IMR-90 (cell line): ENCODE measurements around the gene CNOT2. TPM values are rescaled to one million over a fixed set of nuclear protein-coding genes. Genes with fewer than 3 reads are reported as not detected.

ENCODE experiments used
- ATAC-seq: fragments of 200-7000 bp; cut with Tn5 transposase; 2 replicates; pipeline ENCODE4 v1.9.1; 2020; ENCODE audit warnings: low read depth, mild to moderate bottlenecking, moderate library complexity
- BruUV-seq: library from RNA; stranded (reverse); fragments of 400-500 nt; replicated peaks from 2 replicates; lab custom pipeline; 2021; lab: Mats Ljungman, UMichigan
- CTCF ChIA-PET: fragments of 300-600 bp; formaldehyde crosslinking; extraction: SDS; loops from one replicate; lab custom pipeline; 2021; ENCODE audit warnings: antibody characterized with exemption; lab: Yijun Ruan, JAX
- POLR2A ChIA-PET: fragments of 300-600 bp; sonication (Branson Sonifier 250); formaldehyde crosslinking; loops from one replicate; lab custom pipeline; 2022; ENCODE audit warnings: antibody characterized with exemption; ENCODE audit not compliant: unreplicated experiment; lab: Charles Lee
- DNase-seq: peaks from one replicate; pipeline ENCODE4 v3.0.0; 2013
- H2AFZ ChIP-seq: replicated peaks from 2 replicates; pipeline ENCODE3; 2013; ENCODE audit warnings: low read length, mild to moderate bottlenecking; ENCODE audit not compliant: poor library complexity
- H2AK5ac ChIP-seq: 2 replicates; pipeline ENCODE4 v1.6.1; 2013; ENCODE audit warnings: low read depth, low read length, inconsistent platforms
- H2AK9ac ChIP-seq: replicated peaks from 2 replicates; pipeline ENCODE3; 2013; ENCODE audit warnings: mild to moderate bottlenecking, low read depth, low read length, moderate library complexity; ENCODE audit not compliant: poor library complexity
- H2BK120ac ChIP-seq: 2 replicates; pipeline ENCODE4 v1.6.1; 2013; ENCODE audit warnings: low read depth, low read length, inconsistent platforms
- H2BK15ac ChIP-seq: 3 replicates; pipeline ENCODE4 v1.6.1; 2013; ENCODE audit warnings: low read depth, low read length, inconsistent platforms
- H2BK20ac ChIP-seq: 2 replicates; pipeline ENCODE4 v1.6.1; 2013; ENCODE audit warnings: low read depth, mild to moderate bottlenecking, inconsistent platforms, low read length, moderate library complexity
- H2BK5ac ChIP-seq: 2 replicates; pipeline ENCODE4 v1.6.1; 2013; ENCODE audit warnings: mild to moderate bottlenecking, low read depth, low read length, inconsistent platforms; ENCODE audit not compliant: poor library complexity, severe bottlenecking
- H3K14ac ChIP-seq: replicated peaks from 2 replicates; pipeline ENCODE4 v1.6.1; 2013; ENCODE audit warnings: low read depth, low read length, inconsistent platforms
- H3K18ac ChIP-seq: 2 replicates; pipeline ENCODE4 v1.6.1; 2013; ENCODE audit warnings: low read depth, low read length, control low read depth
- H3K23ac ChIP-seq: 2 replicates; pipeline ENCODE4 v1.6.1; 2013; ENCODE audit warnings: low read depth, low read length, inconsistent platforms
- H3K27ac ChIP-seq: 2 replicates; pipeline ENCODE4 v1.5.1; 2013; ENCODE audit warnings: mild to moderate bottlenecking, control low read depth, low read length; ENCODE audit not compliant: insufficient read depth
- H3K27me3 ChIP-seq: 2 replicates; pipeline ENCODE4 v1.6.1; 2013; ENCODE audit warnings: low read length; ENCODE audit not compliant: control insufficient read depth, insufficient read depth
- H3K36me3 ChIP-seq: 2 replicates; pipeline ENCODE4 v1.6.1; 2013; ENCODE audit warnings: low read length, mixed read lengths; ENCODE audit not compliant: control insufficient read depth, insufficient read depth
- H3K4ac ChIP-seq: 2 replicates; pipeline ENCODE4 v1.6.1; 2013; ENCODE audit warnings: low read depth, low read length, inconsistent platforms
- H3K4me1 ChIP-seq: 2 replicates; pipeline ENCODE4 v1.6.1; 2013; ENCODE audit warnings: low read length, mixed read lengths; ENCODE audit not compliant: control insufficient read depth, insufficient read depth
- H3K4me2 ChIP-seq: 2 replicates; pipeline ENCODE4 v1.6.1; 2013; ENCODE audit warnings: low read depth, mild to moderate bottlenecking, control low read depth, low read length, moderate library complexity
- H3K4me3 ChIP-seq: 2 replicates; pipeline ENCODE4 v1.5.1; 2013; ENCODE audit warnings: low read depth, mild to moderate bottlenecking, control low read depth, low read length, moderate library complexity; ENCODE audit not compliant: insufficient read depth
- H3K56ac ChIP-seq: 2 replicates; pipeline ENCODE4 v1.6.1; 2013; ENCODE audit warnings: low read length, inconsistent platforms; ENCODE audit not compliant: insufficient read depth; ENCODE audit errors: extremely low read depth
- H3K79me1 ChIP-seq, 2 experiments: 2 replicates each; pipeline ENCODE4 v1.6.1; 2013; ENCODE audit warnings: low read length in 2 of 2, inconsistent platforms in 1 of 2, low read depth in 1 of 2
- H3K9ac ChIP-seq: 2 replicates; pipeline ENCODE4 v1.6.1; 2013; ENCODE audit warnings: low read depth, low read length, control low read depth
- H3K9me1 ChIP-seq: 2 replicates; pipeline ENCODE4 v1.6.1; 2013; ENCODE audit warnings: low read length, inconsistent platforms; ENCODE audit not compliant: insufficient read depth
- H3K9me3 ChIP-seq: 2 replicates; pipeline ENCODE4 v1.6.1; 2013; ENCODE audit warnings: low read length; ENCODE audit not compliant: control insufficient read depth, insufficient read depth
- H4K20me1 ChIP-seq: 2 replicates; pipeline ENCODE4 v1.6.1; 2013; ENCODE audit warnings: low read length, inconsistent platforms; ENCODE audit not compliant: insufficient read depth
- H4K5ac ChIP-seq: 2 replicates; pipeline ENCODE4 v1.6.1; 2013; ENCODE audit warnings: mild to moderate bottlenecking, low read depth, low read length, control low read depth
- H4K8ac ChIP-seq, 2 experiments: 2 replicates each; pipeline ENCODE4 v1.6.1; 2013; ENCODE audit warnings: low read depth in 2 of 2, low read length in 2 of 2, control low read depth in 1 of 2, inconsistent platforms in 1 of 2
- H4K91ac ChIP-seq: 2 replicates; pipeline ENCODE4 v1.6.1; 2013; ENCODE audit warnings: low read depth, low read length, inconsistent platforms; ENCODE audit not compliant: insufficient read depth
- BHLHE40 ChIP-seq: fragments of 150-350 bp; IDR thresholded peaks from 2 replicates; pipeline ENCODE4 v1.6.1; 2016; ENCODE audit warnings: mild to moderate bottlenecking, low read depth, low read length
- CEBPB ChIP-seq: IDR thresholded peaks from 2 replicates; pipeline ENCODE4 v1.6.1; 2012; ENCODE audit warnings: low read depth, low read length, improper control_type of control experiment
- CHD1 ChIP-seq: IDR thresholded peaks from 2 replicates; pipeline ENCODE4 v1.6.1; 2012; ENCODE audit warnings: low read depth, low read length, improper control_type of control experiment
- CTCF ChIP-seq: conservative IDR thresholded peaks from 2 replicates; pipeline ENCODE4 v1.5.1; 2012; ENCODE audit warnings: mild to moderate bottlenecking, low read depth, low read length, improper control_type of control experiment
- ELK1 ChIP-seq: fragments of 150-350 bp; IDR thresholded peaks from 2 replicates; pipeline ENCODE4 v1.6.1; 2016; ENCODE audit warnings: low read depth, mild to moderate bottlenecking, low read length, moderate library complexity, borderline replicate concordance
- FOS ChIP-seq: fragments of 150-350 bp; IDR thresholded peaks from 2 replicates; pipeline ENCODE4 v1.6.1; 2016; ENCODE audit warnings: low read depth, low read length
- MAFK ChIP-seq: IDR thresholded peaks from 2 replicates; pipeline ENCODE4 v1.6.1; 2012; ENCODE audit warnings: low read depth, low read length, improper control_type of control experiment
- MAZ ChIP-seq: IDR thresholded peaks from 2 replicates; pipeline ENCODE4 v1.6.1; 2012; ENCODE audit warnings: low read depth, mild to moderate bottlenecking, low read length, improper control_type of control experiment, moderate library complexity, borderline replicate concordance
- MXI1 ChIP-seq: IDR thresholded peaks from 2 replicates; pipeline ENCODE4 v1.6.1; 2012; ENCODE audit warnings: low read depth, mild to moderate bottlenecking, low read length, moderate library complexity, borderline replicate concordance
- NFE2L2 ChIP-seq: fragments of 150-350 bp; IDR thresholded peaks from 2 replicates; pipeline ENCODE4 v1.6.1; 2016; ENCODE audit warnings: low read depth, mild to moderate bottlenecking, low read length
- POLR2A ChIP-seq: IDR thresholded peaks from 2 replicates; pipeline ENCODE4 v1.6.1; 2012; ENCODE audit warnings: mild to moderate bottlenecking, low read depth, low read length
- RAD21 ChIP-seq: IDR thresholded peaks from 2 replicates; pipeline ENCODE4 v1.6.1; 2012; ENCODE audit warnings: low read length, improper control_type of control experiment
- RCOR1 ChIP-seq: IDR thresholded peaks from 2 replicates; pipeline ENCODE4 v1.6.1; 2012; ENCODE audit warnings: mild to moderate bottlenecking, low read length, improper control_type of control experiment; ENCODE audit not compliant: insufficient replicate concordance
- RFX5 ChIP-seq: IDR thresholded peaks from 2 replicates; pipeline ENCODE4 v1.8.0; 2012; ENCODE audit warnings: low read depth, mild to moderate bottlenecking, low read length, moderate library complexity
- SMC3 ChIP-seq: fragments of 150-350 bp; IDR thresholded peaks from 2 replicates; pipeline ENCODE4 v1.6.1; 2016; ENCODE audit warnings: low read depth, mild to moderate bottlenecking, antibody characterized with exemption, low read length, moderate library complexity
- WGBS, 2 experiments: methylation state at CpG; one replicate each; pipeline versions ENCODE4 v1.1.5 to v1.1.7; 2013; ENCODE audit warnings: missing lambda C conversion rate in 2 of 2; ENCODE audit not compliant: insufficient read length in 1 of 2; ENCODE audit errors: extremely low coverage in 2 of 2; 5-methylcytosine and 5-hydroxymethylcytosine counted together
- dilution Hi-C: fragments of 300-500 bp; cut with HindIII; formaldehyde crosslinking; loops from one replicate; pipeline ENCODE4 v1.14.3; 2018; ENCODE audit warnings: low sequenced_read_pairs; ENCODE audit not compliant: unreplicated experiment
- in situ Hi-C: fragments of 300-500 bp; cut with MboI; formaldehyde crosslinking; loops from 3 replicates; pipeline ENCODE4 v1.14.3; 2019; ENCODE audit warnings: low sequenced_read_pairs, inconsistent platforms, mixed read lengths
- intact Hi-C: fragments of 100-400 bp; cut with micrococcal nuclease; formaldehyde crosslinking; loops from 2 replicates; pipeline ENCODE4 v1.10.0; 2022
- polyA plus RNA-seq, 3 experiments: library from polyadenylated mRNA; depleted of rRNA; stranded (reverse); fragments of >200 nt; gene quantifications; 2 replicates each; pipeline ENCODE4 v1.2.3, GENCODE V29; 2012; ENCODE audit warnings: low replicate concordance in 1 of 3
- total RNA-seq: library from RNA; depleted of rRNA; stranded (reverse); fragments of >200 nt; gene quantifications from 2 replicates; pipeline ENCODE4 v1.2.3, GENCODE V29; 2012
- TF ChIP-seq, protein P1 (sequence below): fragments of 150-350 bp; IDR thresholded peaks from 2 replicates; pipeline ENCODE4 v1.6.1; 2017; ENCODE audit warnings: mild to moderate bottlenecking, antibody characterized with exemption, low read length, low read depth

The CNOT2 gene
- total and polyA plus RNA-seq, 2 of the 4 experiments (the other 2 are of a cell fraction), result 63.4 to 159 TPM

GRCh38 chr12:70383886-70384285 lies 140.7 kb downstream of the CNOT2 start:
- H2BK15ac ChIP-seq, result no peak overlapping the region
- H3K27me3 ChIP-seq, result no peaks in the 10 kb centered on the region
- H3K4ac ChIP-seq, result no peak overlapping the region
- no peak overlapping the region for H3K18ac ChIP-seq
- WGBS, 2 experiments, result no CpG with 5 or more reads among the region's 3 CpGs
- no peak overlapping the region for H2AK5ac ChIP-seq
- H3K56ac ChIP-seq, result no peak overlapping the region
- no peak overlapping the region for H2AK9ac ChIP-seq
- no peak overlapping the region for H4K91ac ChIP-seq
- H3K27ac ChIP-seq, result no peak overlapping the region
- in situ Hi-C loops, result no loop called here
- H3K14ac ChIP-seq, result no peak overlapping the region
- no peak overlapping the region for H4K8ac ChIP-seq
- H3K4me2 ChIP-seq, result no peak overlapping the region
- H3K9me1 ChIP-seq, result no peaks in the 10 kb centered on the region
- H2BK5ac ChIP-seq, result no peak overlapping the region
- no peak overlapping the region for H4K5ac ChIP-seq
- intact Hi-C loops, result no loop called here
- no peaks in the 10 kb centered on the region for H3K9me3 ChIP-seq
- no peak overlapping the region for H3K9ac ChIP-seq
- dilution Hi-C loops, result no loop called here
- no peaks in the 10 kb centered on the region for H3K79me1 ChIP-seq
- no peak overlapping the region for H2BK120ac ChIP-seq
- no peak overlapping the region for H3K23ac ChIP-seq
- no peak overlapping the region for H2AFZ ChIP-seq
- H3K4me1 ChIP-seq, result no peaks in the 10 kb centered on the region
- H2BK20ac ChIP-seq, result no peak overlapping the region
- BruUV-seq, result no TSS peak
- no peak for ATAC-seq
- CTCF ChIA-PET, result no interaction called here
- DNase-seq, result no peak
- no peaks in the 10 kb centered on the region for H4K20me1 ChIP-seq
- no peaks in the 10 kb centered on the region for H3K36me3 ChIP-seq
- POLR2A ChIA-PET, result no interaction called here
- no peak overlapping the region for H3K4me3 ChIP-seq
- TF ChIP-seq CEBPB, result no peak
- TF ChIP-seq CHD1, result no peak
- TF ChIP-seq SMC3, result no peak
- TF ChIP-seq FOS, result no peak
- TF ChIP-seq, protein P1, sequence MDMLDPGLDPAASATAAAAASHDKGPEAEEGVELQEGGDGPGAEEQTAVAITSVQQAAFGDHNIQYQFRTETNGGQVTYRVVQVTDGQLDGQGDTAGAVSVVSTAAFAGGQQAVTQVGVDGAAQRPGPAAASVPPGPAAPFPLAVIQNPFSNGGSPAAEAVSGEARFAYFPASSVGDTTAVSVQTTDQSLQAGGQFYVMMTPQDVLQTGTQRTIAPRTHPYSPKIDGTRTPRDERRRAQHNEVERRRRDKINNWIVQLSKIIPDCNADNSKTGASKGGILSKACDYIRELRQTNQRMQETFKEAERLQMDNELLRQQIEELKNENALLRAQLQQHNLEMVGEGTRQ, result no peak
- TF ChIP-seq RCOR1, result no peak
- no peak for TF ChIP-seq NFE2L2
- no peak for TF ChIP-seq ELK1
- TF ChIP-seq CTCF, result no peak
- TF ChIP-seq MAFK, result no peak
- no peak for TF ChIP-seq BHLHE40
- no peak for TF ChIP-seq MXI1
- TF ChIP-seq POLR2A, result no peak
- TF ChIP-seq RAD21, result no peak
- no peak for TF ChIP-seq RFX5
- no peak for TF ChIP-seq MAZ
